RPMI8226 (cell line): ENCODE measurements around the gene ISLR.

Source experiments
- DNase-seq: peaks from one replicate; pipeline ENCODE4 v3.0.0-alpha.2; 2015

The ISLR gene, protein sequence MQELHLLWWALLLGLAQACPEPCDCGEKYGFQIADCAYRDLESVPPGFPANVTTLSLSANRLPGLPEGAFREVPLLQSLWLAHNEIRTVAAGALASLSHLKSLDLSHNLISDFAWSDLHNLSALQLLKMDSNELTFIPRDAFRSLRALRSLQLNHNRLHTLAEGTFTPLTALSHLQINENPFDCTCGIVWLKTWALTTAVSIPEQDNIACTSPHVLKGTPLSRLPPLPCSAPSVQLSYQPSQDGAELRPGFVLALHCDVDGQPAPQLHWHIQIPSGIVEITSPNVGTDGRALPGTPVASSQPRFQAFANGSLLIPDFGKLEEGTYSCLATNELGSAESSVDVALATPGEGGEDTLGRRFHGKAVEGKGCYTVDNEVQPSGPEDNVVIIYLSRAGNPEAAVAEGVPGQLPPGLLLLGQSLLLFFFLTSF

DNA sequence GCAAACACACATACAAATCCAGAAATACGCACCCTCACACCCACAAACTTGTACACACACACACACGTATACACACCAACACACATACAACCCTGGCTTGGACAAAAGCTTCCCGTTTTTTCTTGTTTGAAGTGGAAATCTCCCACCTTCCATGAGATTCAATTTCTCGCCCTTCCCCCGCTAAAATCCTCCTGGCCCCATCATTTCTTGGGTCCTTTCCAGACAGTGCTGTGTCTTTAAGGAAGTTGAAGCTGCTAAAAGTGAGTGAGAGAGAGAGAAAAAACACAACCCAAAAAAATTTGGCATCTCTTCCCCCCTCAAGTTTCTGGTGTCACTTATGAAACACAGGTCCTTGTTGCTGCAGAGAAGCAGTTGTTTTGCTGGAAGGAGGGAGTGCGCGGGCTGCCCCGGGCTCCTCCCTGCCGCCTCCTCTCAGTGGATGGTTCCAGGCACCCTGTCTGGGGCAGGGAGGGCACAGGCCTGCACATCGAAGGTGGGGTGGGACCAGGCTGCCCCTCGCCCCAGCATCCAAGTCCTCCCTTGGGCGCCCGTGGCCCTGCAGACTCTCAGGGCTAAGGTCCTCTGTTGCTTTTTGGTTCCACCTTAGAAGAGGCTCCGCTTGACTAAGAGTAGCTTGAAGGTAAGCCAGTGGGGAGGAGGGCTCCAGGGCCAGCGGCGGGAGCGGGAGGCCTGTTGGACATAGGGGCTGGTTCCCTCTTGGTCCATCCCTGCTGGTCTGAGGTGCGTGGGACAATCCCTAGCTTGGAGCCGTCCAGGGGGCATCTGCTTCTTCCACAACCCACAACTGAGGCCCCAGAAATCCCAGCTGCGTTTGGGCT is at the start of gene ISLR:
TSS of gene ISLR (plus strand) at position 331 of the 839 bp plus-strand sequence. CDS start 1,149 bp downstream, outside the sequence.
- DNase-seq = peak; percentile 70

DNA sequence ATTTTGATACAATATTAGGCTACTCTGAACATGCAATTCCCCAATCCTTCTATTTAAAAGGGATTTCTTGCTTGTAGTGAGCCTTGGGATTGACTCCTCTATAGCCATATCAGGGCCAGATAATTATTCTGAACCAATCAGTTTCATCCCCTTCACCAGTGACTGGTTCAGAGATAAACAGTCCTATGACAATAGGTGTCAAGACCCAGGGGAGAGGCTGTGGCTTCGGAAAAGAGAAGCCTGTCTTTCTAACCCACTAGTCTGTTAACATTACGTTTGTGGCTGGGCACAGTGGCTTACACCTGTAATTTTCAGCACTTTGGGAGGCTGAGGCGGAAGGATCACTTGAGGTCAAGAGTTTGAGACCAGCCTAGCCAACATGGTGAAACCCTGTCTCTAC is 49.3 kb upstream of the ISLR start:
- DNase-seq = no peak

DNA sequence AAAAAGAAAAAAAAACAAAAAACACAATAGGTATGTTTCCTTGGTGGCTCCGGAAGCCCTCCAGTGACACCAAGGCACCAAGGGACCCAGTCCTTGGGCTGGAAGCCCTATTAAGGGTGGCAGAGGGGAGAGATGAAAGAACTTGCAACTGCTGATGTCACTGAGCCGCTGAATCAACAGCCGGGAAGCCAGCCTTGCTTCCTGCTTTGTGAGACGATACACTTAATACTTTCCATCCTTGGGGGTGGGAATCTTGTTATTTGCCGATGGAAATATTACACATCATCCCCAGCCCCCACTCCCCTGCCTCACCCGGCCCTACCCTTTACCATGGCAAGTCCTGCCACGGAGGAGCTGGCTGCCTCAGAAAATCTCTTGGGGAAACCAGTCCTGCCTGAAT is 48.8 kb upstream of the ISLR start:
- DNase-seq = no peak

DNA sequence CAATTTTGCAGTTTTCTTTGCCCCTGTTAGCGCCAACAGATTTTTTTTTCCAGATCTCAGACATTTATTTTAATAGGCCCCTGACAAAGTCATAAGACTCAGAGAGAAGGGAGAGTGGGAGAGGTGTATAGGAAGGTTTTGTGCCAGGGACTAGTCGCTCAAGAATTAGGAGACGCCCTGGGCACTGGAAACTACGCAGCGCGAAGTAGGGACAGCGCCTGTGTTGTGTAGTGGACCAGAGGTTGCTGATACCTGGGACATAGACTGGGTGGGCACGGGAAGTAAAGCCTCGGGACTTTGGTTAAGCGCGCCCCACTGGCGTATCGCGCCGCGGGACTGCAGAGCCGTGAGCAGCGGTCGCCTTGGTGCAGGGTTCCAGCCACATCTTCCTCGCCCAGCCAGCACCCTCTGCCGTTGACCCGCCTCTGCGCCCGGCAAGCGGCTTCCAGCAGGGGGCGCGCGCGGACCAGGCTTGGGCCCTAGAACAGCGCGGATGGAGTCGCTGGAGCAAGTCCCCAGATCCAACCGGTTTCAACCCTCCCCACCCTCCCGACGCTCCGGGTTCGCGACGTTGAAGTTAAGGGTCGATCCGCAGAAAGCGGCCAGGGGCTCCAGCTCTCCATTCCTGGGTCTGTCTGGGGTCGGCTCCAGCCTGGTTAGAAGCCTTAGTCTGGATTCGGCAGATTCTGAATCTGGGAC is 46.1 kb upstream of the ISLR start:
- peak; percentile 93 for DNase-seq

DNA sequence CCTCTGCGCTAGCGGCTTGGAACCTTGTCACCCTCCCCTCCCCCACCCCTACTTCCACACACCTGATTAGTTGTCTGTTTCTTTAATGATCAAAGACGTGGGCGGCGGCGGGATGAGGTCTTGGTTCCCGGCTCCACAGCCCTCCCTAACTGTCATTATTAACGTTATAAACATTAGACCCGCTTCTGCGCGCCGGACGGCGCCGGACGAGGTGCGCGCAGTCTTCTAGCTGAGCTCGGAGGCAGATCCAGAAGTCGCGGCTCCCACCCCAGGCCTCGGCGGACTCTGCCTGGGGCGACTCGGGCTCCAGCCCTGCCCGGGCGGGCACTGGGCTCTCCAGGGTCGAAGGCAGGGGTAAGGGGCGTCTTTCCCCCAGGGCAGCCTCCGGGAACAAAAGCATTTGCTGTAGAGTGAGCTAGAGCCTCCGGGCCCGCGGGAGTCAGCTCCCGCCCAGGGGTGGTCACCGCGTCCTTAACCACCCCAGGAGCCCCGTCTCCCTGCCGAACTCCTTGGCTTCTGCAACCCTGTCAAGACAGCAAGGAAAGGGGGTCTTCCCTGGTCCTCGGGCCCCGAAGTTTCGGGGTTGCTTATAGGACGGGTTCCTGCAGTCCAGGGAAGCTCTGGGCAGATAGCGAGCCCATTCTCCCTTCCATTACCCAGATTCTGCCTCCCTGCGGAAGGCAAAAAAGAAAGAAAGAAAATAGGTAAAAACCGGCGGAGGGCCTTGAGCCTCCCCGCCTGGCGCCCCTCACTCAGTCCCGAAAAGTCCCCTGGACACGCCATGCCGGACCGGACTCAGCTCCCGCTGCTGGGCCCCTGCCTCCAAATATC is 45.3 kb upstream of the ISLR start:
- no peak for DNase-seq

DNA sequence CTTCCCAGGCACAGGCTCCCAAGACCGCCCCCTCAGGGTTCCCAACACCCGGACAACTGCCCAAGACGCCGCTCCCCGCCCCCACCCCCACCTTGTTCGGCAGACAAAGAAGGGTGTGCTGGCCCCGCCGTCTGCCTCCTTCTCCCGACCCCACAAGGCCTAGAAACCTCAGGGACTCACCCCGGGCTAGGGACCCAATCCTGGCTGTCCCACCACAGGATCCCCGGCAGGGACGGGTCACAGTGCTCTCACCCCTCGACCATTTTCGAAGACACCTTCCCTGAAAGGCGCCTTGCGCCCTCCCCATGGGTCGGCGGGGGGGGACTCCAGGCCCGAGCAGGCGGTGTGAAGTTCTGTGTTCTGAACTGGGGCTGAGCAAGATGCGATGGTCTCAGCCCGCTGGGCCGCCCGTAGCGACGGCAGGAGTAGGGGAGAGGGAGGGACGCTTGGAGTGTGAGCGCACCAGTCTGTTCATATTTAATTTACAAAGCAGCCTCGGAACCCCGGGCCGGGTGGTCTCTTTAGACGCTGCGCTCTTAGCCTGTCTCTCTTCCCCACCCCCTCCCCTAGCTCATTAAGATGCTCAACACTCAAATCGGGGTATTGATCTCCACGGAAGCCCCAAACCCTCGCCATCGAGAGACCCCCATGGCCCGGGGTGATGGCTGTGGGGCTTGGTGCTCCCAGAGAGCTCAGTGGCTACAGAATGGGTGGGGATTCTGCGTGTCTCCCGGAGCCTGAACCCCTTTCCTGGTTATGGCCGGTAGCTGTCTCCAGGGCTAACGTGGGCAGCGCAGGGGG is 44.5 kb upstream of the ISLR start:
- no peak for DNase-seq

DNA sequence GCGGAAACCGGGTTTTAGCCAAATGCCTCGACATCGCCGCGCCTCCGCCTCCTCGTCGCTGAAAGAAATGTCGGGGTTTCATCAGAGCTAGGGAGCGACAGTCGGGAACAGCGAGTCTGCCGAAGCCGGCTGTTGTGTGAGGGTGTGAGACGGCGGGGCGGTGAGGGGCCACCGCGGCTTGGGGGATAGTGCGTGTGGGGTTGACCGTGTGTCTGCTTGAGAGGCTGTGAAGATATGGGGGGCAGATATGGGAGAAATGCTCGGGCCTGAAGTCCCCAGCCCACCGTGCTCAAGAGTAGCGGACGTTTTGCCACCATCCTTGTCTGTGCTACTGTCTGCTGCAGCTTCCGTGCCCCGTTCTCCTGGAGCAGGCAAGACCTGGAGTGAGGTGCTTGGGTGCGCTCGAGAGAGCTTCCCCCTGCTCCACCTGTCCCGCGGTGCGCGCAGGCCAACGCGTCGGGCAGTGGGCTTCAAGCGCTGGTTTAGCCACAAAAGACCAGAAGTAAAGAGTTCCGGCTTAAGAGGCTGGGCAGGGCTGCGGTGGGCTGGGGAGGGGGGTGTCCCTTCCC is 43.8 kb upstream of the ISLR start:
- no peak for DNase-seq

DNA sequence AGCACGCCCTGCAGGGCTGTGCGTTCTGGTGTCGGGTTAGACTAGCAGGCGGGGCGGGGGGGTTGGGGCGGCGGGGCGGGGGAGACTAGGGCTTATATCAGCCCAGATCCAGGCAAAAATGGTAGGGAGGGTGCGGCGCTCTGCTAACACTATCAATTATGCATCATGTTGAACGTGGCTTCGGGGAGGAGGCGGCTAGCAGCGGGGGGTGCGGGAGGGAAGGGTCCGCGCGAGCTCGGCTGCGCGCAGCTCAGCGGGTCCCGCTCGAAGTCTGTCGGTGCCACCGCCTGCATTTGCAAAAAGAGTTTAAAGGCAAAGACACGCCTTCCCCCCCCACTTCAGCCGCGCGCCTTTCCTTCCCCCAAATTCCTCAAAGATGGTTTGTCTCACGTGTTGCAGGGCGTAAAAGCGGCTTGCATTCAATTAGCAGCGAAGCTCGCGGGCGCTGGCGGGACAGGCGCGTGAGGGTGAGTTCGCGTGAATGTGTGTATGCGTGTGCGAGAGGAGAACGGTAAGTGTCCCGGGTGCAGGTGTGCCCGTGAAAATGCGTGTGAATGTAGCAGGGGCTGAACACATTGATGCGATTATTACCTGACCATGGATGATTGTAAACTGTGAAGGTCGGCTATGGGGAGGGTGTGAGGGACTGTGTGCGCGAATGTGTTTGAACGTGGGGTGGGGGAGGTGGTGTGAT is 43.2 kb upstream of the ISLR start, which contains the start of gene ISLR2:
TSS of gene ISLR2 (plus strand) at position 432 of the 694 bp plus-strand sequence. CDS start 2,169 bp downstream, outside the sequence.
- no peak for DNase-seq

DNA sequence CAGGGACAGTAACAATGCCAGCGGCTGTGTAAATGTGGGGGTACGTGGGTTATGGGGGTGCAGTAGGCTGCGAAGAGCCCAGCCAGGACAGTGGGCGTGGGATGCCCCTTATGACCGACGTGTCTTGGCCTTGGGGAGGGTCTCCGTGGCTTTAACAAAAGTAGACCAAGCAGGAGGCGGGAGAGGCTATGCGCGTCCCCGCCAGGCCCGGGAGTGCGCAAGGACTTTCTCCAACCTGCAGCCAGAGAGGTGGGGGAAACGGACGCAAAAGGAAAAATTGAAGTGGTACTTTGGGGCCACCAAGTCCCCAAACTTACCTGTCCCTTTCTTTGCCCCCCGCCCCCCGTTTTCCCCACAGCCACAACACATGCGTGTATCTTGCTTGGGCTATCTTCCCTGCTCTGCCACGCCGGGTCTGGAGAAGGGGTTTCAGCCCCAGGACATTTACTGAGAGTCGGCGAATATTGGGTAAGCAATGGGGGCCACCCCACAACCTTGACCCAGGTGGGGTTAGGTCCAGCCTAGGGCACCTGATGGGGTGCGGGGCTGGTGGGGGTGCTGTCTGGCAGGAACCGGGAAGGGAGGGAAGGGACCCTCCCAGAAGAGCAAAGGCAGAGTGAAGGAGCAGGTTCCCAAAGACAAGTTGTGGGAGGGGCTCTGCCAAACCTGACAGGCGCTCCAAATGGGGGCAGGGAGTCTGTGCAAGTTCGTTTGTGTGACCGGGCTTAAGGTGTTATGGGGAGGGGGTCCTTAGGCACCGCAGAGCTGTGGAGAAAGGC is 42.5 kb upstream of the ISLR start:
- no peak for DNase-seq

DNA sequence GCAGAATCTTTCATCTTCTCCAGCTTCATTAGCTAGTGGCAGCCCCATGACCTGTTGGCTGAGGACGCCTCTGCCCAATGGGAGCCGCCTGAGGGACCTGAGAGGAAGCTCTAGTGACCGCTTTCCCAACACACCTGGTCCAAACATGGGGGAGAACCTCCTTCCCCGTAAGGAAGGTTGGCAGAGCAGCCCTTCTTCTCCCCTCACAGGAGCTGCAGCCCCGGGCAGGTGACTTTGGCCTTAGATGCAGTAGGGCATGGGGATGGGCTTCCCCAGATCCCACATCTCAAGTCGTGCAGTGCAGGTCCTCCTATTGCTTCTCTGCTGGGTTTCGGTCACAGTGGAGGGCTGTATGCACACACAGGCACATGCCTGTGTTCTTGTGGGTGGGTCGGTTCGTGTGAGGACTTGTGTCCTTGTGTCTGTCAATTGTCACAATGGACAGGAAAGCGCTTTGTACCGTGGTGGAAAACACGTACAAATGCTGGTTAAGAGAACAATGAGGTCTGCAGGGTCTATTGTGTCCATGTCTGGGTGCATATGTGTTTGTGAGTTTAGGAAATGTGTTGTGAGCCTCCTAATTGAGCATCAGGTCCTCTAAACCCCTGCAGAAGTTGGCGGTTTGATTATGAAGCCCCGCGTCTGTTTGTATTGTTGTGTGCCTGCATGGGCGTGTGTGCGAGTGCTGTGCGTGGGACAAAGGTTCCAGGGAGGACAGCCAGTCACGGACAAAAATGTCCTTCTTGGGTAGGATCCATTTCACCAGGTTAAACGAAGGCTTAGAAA is 41.7 kb upstream of the ISLR start:
- DNase-seq = no peak

DNA sequence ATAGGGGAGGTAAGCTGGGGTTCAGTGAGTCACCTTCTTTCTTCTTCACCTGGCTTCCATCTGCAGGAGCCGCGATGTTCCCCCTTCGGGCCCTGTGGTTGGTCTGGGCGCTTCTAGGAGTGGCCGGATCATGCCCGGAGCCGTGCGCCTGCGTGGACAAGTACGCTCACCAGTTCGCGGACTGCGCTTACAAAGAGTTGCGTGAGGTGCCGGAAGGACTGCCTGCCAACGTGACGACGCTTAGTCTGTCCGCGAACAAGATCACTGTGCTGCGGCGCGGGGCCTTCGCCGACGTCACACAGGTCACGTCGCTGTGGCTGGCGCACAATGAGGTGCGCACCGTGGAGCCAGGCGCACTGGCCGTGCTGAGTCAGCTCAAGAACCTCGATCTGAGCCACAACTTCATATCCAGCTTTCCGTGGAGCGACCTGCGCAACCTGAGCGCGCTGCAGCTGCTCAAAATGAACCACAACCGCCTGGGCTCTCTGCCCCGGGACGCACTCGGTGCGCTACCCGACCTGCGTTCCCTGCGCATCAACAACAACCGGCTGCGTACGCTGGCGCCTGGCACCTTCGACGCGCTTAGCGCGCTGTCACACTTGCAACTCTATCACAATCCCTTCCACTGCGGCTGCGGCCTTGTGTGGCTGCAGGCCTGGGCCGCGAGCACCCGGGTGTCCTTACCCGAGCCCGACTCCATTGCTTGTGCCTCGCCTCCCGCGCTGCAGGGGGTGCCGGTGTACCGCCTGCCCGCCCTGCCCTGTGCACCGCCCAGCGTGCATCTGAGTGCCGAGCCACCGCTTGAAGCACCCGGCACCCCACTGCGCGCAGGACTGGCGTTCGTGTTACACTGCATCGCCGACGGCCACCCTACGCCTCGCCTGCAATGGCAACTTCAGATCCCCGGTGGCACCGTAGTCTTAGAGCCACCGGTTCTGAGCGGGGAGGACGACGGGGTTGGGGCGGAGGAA is 40.5 kb upstream of the ISLR start:
- DNase-seq = no peak

DNA sequence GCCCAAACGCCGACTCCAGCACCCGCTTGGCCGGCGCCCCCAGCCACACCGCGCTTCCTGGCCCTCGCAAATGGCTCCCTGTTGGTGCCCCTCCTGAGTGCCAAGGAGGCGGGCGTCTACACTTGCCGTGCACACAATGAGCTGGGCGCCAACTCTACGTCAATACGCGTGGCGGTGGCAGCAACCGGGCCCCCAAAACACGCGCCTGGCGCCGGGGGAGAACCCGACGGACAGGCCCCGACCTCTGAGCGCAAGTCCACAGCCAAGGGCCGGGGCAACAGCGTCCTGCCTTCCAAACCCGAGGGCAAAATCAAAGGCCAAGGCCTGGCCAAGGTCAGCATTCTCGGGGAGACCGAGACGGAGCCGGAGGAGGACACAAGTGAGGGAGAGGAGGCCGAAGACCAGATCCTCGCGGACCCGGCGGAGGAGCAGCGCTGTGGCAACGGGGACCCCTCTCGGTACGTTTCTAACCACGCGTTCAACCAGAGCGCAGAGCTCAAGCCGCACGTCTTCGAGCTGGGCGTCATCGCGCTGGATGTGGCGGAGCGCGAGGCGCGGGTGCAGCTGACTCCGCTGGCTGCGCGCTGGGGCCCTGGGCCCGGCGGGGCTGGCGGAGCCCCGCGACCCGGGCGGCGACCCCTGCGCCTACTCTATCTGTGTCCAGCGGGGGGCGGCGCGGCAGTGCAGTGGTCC is 39.7 kb upstream of the ISLR start:
- no peak for DNase-seq

DNA sequence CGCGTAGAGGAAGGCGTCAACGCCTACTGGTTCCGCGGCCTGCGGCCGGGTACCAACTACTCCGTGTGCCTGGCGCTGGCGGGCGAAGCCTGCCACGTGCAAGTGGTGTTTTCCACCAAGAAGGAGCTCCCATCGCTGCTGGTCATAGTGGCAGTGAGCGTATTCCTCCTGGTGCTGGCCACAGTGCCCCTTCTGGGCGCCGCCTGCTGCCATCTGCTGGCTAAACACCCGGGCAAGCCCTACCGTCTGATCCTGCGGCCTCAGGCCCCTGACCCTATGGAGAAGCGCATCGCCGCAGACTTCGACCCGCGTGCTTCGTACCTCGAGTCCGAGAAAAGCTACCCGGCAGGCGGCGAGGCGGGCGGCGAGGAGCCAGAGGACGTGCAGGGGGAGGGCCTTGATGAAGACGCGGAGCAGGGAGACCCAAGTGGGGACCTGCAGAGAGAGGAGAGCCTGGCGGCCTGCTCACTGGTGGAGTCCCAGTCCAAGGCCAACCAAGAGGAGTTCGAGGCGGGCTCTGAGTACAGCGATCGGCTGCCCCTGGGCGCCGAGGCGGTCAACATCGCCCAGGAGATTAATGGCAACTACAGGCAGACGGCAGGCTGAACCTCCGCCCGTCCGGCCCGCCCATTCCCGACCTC is 39.0 kb upstream of the ISLR start:
- peak; percentile 52 for DNase-seq

DNA sequence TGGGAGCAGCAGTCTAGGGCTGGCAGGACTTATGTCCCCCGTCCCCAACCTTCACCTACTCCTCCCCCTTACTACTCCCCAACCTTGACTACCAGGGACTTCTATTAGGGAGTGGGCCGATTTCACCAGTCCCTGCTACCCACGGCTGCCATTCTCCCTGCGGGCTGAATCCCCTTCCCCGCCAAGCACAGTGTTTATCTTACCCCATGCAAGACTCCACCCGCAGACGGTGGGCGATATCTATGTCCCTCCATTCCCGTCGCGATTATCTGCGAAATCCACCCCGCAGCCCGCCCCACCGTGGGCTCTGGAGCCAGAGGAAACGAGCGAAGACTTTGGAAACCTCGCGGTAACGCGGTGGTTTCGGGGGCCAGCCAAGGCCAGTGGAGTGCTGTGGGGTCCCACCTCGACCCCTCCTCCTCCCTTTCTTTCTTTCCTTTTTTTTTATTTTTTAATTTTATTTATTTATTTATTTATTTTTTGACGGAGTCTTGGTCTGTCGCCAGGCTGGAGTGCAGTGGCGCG is 38.4 kb upstream of the ISLR start:
- no peak for DNase-seq

DNA sequence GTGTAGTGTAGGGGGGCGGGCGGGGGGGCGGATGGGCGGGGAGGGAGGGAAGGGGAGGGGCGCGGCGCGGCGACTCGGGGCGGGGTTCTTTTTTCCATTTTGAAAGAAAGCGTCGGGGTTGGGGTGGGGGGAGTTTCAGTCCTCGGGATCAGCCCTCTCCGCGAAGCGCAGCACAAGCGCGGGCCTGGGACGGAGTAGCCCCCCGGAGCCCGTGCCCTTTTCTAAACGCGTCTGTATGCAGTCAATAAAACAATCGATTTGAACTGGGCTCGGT is 37.0 kb upstream of the ISLR start:
- DNase-seq = no peak

DNA sequence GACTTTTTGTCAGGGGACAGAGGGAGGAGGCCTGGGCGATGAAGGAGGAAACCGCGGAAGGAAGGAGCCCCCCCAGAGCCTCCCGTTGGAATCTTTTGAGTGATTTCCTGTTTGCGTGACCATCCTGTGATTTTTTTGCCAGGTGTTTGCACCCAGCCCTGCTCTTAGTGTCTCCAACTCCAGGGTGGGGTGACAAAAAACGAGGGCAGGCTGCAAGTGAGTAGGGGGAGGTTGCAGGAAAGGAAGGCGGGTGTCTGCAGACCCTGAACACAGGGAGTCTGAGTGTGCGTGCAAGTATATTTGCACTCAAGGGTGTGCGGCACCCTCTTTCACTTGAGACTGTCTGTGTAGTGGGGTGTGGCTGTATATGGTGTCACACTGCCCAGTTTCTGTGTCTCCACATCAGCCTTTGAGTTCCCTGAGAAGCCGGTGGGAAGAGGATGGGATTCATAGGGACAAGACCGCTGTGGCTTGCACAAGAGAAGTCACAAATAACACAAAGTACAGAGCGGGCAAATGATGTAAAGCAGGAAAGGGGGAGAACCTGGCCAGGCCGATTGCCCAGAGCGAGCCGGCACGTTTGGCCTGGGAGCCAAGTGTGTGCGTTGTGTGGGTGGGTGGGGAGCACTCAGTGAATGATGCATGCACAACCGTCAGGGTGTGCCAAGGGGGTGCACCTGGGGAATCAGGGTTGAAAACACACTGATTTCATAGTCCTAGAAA is 36.5 kb upstream of the ISLR start:
- no peak for DNase-seq
